ENCODE measurements around the gene KLHL17.

Gene KLHL17

GRCh38 chr1:921011-921837 is 39.2 kb upstream of the KLHL17 start:
- in situ Hi-C loops (cut with MboI; ENCODE audit: low sequenced_read_pairs), result no loop called here

GRCh38 chr1:923131-923990 is 37.0 kb upstream of the KLHL17 start, which contains the start of gene SAMD11:
Gene SAMD11, plus strand, starts transcription at chr1:923923. Its CDS starts 509 bp downstream, at chr1:924432.
- in situ Hi-C loops (cut with MboI; ENCODE audit: low sequenced_read_pairs), result no loop called here

GRCh38 chr1:923991-924655 is 36.3 kb upstream of the KLHL17 start:
- in situ Hi-C loops (cut with MboI; ENCODE audit: low sequenced_read_pairs), result no loop called here

- in situ Hi-C loops (cut with MboI; ENCODE audit: low sequenced_read_pairs), result no loop called here
Observed at GRCh38 chr1:924656-925560, 35.5 kb upstream of the KLHL17 start.

- in situ Hi-C loops (cut with MboI; ENCODE audit: low sequenced_read_pairs), result no loop called here
Observed at GRCh38 chr1:925561-926421, 34.6 kb upstream of the KLHL17 start.

GRCh38 chr1:927234-927633 is 33.1 kb upstream of the KLHL17 start:
- in situ Hi-C loops (cut with MboI; ENCODE audit: low sequenced_read_pairs), result no loop called here

- in situ Hi-C loops (cut with MboI; ENCODE audit: low sequenced_read_pairs), result no loop called here
Observed at GRCh38 chr1:927748-928147, 32.6 kb upstream of the KLHL17 start.

GRCh38 chr1:928825-929661 is 31.3 kb upstream of the KLHL17 start:
- in situ Hi-C loops (cut with MboI; ENCODE audit: low sequenced_read_pairs), result no loop called here

- in situ Hi-C loops (cut with MboI; ENCODE audit: low sequenced_read_pairs), result no loop called here
Observed at GRCh38 chr1:929712-930632, 30.4 kb upstream of the KLHL17 start.

GRCh38 chr1:930633-931138 is 29.7 kb upstream of the KLHL17 start:
- in situ Hi-C loops (cut with MboI; ENCODE audit: low sequenced_read_pairs), result no loop called here

- in situ Hi-C loops (cut with MboI; ENCODE audit: low sequenced_read_pairs), result no loop called here
Observed at GRCh38 chr1:931380-932172, 28.8 kb upstream of the KLHL17 start.

- in situ Hi-C loops (cut with MboI; ENCODE audit: low sequenced_read_pairs), result no loop called here
Observed at GRCh38 chr1:932173-932510, 28.2 kb upstream of the KLHL17 start.

GRCh38 chr1:932776-933602 is 27.4 kb upstream of the KLHL17 start:
- in situ Hi-C loops (cut with MboI; ENCODE audit: low sequenced_read_pairs), result no loop called here

- in situ Hi-C loops (cut with MboI; ENCODE audit: low sequenced_read_pairs), result no loop called here
Observed at GRCh38 chr1:933603-933940, 26.8 kb upstream of the KLHL17 start.

GRCh38 chr1:934991-935750 is 25.2 kb upstream of the KLHL17 start:
- in situ Hi-C loops (cut with MboI; ENCODE audit: low sequenced_read_pairs), result no loop called here
